ENCODE measurements around the gene CAMK1D. TPM values are rescaled to one million over a fixed set of nuclear protein-coding genes. Genes with fewer than 3 reads are reported as not detected.

The CAMK1D gene
- total RNA-seq, 3 donors from 2014 or later (not counting 1 experiment from before 2014, with no cell fraction given), result 44.2 to 56.4 (median 49.7) TPM

DNA sequence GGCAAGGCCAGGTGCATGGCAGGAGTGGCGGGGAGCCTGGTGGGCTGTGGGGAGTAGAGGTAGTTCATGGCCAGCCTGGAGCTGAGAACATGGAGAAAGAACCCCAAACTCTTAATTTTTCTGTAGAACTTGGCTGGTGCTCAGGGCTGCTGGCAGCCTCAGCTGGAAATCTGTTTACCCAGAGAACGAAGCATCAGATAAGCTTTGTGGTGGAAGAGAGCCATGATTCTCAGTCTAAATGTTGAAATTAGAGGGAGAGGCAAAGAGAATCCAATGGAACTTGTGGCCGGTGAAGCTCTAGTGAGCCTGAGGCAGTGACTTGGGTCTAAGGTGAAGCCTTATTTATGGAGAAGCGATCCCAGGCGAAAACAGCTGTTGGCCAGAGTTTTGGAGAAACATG lies 525.8 kb downstream of the CAMK1D start:
- intact Hi-C loops (cut with micrococcal nuclease), result no loop called here

GRCh38 chr10:12876266-12876665 lies 526.9 kb downstream of the CAMK1D start:
- Histone ChIP-seq H3K4me1 (ENCODE audit: control insufficient read depth, insufficient read depth, low read length) (no peaks in the 10 kb centered on the region), H3K4me3 (ENCODE audit: low read length) (no peak overlapping the region), H3K36me3 (ENCODE audit: control insufficient read depth, insufficient read depth, low read length) (no peaks in the 10 kb centered on the region), H3K27ac (ENCODE audit: low read length) (no peak overlapping the region), H3K9me3 (ENCODE audit: control insufficient read depth, insufficient read depth, low read length) (no peaks in the 10 kb centered on the region), H3K27me3 (ENCODE audit: control insufficient read depth, insufficient read depth, low read length) (no peaks in the 10 kb centered on the region)
- no peak overlapping the region for H3K4me3 Mint-ChIP-seq
- no peaks in the 10 kb centered on the region for H3K36me3 Mint-ChIP-seq
- no peak for ATAC-seq
- no peak overlapping the region for H3K27ac Mint-ChIP-seq
- peaks cover 0 to 12% of the 10 kb centered on the region in 2 donors for H3K27me3 Mint-ChIP-seq (ENCODE audit: low read depth in 2 of 2)
- 93% methylated on average over 5 of the region's 5 CpGs for WGBS (ENCODE audit: insufficient coverage)
- intact Hi-C loops (cut with micrococcal nuclease), result no loop called here
- no peak for DNase-seq
- H3K4me1 Mint-ChIP-seq, result no peaks in the 10 kb centered on the region
- TF ChIP-seq, protein P1, sequence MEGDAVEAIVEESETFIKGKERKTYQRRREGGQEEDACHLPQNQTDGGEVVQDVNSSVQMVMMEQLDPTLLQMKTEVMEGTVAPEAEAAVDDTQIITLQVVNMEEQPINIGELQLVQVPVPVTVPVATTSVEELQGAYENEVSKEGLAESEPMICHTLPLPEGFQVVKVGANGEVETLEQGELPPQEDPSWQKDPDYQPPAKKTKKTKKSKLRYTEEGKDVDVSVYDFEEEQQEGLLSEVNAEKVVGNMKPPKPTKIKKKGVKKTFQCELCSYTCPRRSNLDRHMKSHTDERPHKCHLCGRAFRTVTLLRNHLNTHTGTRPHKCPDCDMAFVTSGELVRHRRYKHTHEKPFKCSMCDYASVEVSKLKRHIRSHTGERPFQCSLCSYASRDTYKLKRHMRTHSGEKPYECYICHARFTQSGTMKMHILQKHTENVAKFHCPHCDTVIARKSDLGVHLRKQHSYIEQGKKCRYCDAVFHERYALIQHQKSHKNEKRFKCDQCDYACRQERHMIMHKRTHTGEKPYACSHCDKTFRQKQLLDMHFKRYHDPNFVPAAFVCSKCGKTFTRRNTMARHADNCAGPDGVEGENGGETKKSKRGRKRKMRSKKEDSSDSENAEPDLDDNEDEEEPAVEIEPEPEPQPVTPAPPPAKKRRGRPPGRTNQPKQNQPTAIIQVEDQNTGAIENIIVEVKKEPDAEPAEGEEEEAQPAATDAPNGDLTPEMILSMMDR (IDR thresholded peaks at IDR 0.05), result no peak
- H3K9me3 Mint-ChIP-seq, result no peaks in the 10 kb centered on the region

More for the DNA sequence above, 525.8 kb downstream of the CAMK1D start:
- H3K27ac Mint-ChIP-seq, result no peak overlapping the region
- peaks cover 2 to 12% of the 10 kb centered on the region in 2 donors for H3K27me3 Mint-ChIP-seq (ENCODE audit: low read depth in 2 of 2)
- WGBS (ENCODE audit: insufficient coverage), result 85% methylated on average over 5 of the region's 5 CpGs
- Histone ChIP-seq H3K9me3 (ENCODE audit: control insufficient read depth, insufficient read depth, low read length) (no peaks in the 10 kb centered on the region), H3K4me1 (ENCODE audit: control insufficient read depth, insufficient read depth, low read length) (no peaks in the 10 kb centered on the region), H3K36me3 (ENCODE audit: control insufficient read depth, insufficient read depth, low read length) (no peaks in the 10 kb centered on the region), H3K27me3 (ENCODE audit: control insufficient read depth, insufficient read depth, low read length) (no peaks in the 10 kb centered on the region), H3K27ac (ENCODE audit: low read length) (no peak overlapping the region), H3K4me3 (ENCODE audit: low read length) (no peak overlapping the region)
- no peaks in the 10 kb centered on the region for H3K36me3 Mint-ChIP-seq
- H3K9me3 Mint-ChIP-seq, result no peaks in the 10 kb centered on the region
- ATAC-seq (no peak), DNase-seq (no peak)
- no peak overlapping the region for H3K4me3 Mint-ChIP-seq
- TF ChIP-seq, protein P1 (IDR thresholded peaks at IDR 0.05), result no peak
- H3K4me1 Mint-ChIP-seq, result no peaks in the 10 kb centered on the region

DNA sequence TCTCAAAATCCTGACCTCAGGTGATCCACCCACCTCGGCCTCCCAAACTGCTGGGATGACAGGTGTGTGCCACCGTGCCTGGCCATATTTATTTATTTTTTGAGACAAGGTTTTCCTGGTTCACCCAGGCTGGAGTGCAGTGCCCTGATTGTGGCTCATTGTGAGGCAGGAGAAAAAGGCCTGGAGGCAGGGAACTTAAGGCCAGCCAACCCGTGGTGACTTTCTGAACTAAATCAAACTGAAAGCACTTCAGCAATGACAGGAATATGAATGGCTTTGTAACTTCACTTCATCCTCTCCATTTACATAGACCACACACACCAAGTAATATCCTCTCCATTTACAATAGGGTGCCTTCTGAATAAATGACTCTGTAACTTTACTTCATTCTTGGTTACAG lies 527.8 kb downstream of the CAMK1D start:
- Mint-ChIP-seq H3K27me3 (ENCODE audit: low read depth in 2 of 2) (peaks cover 3 to 19% of the 10 kb centered on the region in 2 donors), H3K36me3 (no peaks in the 10 kb centered on the region), H3K4me1 (no peaks in the 10 kb centered on the region), H3K27ac (no peak overlapping the region), H3K9me3 (no peaks in the 10 kb centered on the region), H3K4me3 (no peak overlapping the region)
- DNase-seq (no peak), ATAC-seq (no peak)
- Histone ChIP-seq H3K9me3 (ENCODE audit: control insufficient read depth, insufficient read depth, low read length) (no peaks in the 10 kb centered on the region), H3K36me3 (ENCODE audit: control insufficient read depth, insufficient read depth, low read length) (no peaks in the 10 kb centered on the region), H3K27ac (ENCODE audit: low read length) (no peak overlapping the region), H3K27me3 (ENCODE audit: control insufficient read depth, insufficient read depth, low read length) (no peaks in the 10 kb centered on the region), H3K4me1 (ENCODE audit: control insufficient read depth, insufficient read depth, low read length) (no peaks in the 10 kb centered on the region), H3K4me3 (ENCODE audit: low read length) (no peak overlapping the region)
- TF ChIP-seq, protein P1 (IDR thresholded peaks at IDR 0.05), result no peak
- intact Hi-C loops (cut with micrococcal nuclease), result no loop called here
- 78% methylated on average over 3 of the region's 3 CpGs for WGBS (ENCODE audit: insufficient coverage)

DNA sequence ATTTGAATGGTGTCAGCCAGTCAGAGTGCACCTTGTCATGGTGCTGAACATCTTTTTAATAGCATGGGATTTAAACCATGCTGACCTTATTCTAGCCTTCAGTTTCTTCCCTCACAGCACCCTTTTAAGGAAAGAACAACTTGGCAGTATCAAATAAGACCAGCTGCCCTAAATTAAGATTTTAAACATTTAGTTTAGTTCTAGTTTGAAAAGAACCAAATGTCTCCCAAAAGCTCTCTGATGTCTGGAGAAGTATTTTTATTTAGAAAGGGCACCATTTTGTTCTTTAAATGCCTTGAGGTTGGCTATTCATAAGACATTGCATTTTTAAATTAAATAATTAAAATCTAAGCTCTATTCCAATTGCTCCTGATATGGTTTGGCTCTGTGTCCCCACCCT lies 531.1 kb downstream of the CAMK1D start:
- H3K36me3 ChIP-seq (ENCODE audit: control insufficient read depth, insufficient read depth, low read length), result no peaks in the 10 kb centered on the region
- H3K27me3 ChIP-seq (ENCODE audit: control insufficient read depth, insufficient read depth, low read length), result no peaks in the 10 kb centered on the region
- intact Hi-C loops (cut with micrococcal nuclease), result no loop called here
- Mint-ChIP-seq H3K27me3 (ENCODE audit: low read depth in 2 of 2) (peaks cover 15 to 34% of the 10 kb centered on the region in 2 donors), H3K9me3 (no peaks in the 10 kb centered on the region), H3K36me3 (no peaks in the 10 kb centered on the region), H3K27ac (no peak overlapping the region), H3K4me1 (no peaks in the 10 kb centered on the region), H3K4me3 (no peak overlapping the region)
- no peak for DNase-seq
- no peak overlapping the region for H3K27ac ChIP-seq (ENCODE audit: low read length)
- H3K4me3 ChIP-seq (ENCODE audit: low read length), result no peak overlapping the region
- no peak for ATAC-seq
- no peaks in the 10 kb centered on the region for H3K4me1 ChIP-seq (ENCODE audit: control insufficient read depth, insufficient read depth, low read length)
- H3K9me3 ChIP-seq (ENCODE audit: control insufficient read depth, insufficient read depth, low read length), result no peaks in the 10 kb centered on the region
- TF ChIP-seq, protein P1 (IDR thresholded peaks at IDR 0.05), result no peak
